ENCODE results near the gene COX4I1.

The COX4I1 gene

DNA sequence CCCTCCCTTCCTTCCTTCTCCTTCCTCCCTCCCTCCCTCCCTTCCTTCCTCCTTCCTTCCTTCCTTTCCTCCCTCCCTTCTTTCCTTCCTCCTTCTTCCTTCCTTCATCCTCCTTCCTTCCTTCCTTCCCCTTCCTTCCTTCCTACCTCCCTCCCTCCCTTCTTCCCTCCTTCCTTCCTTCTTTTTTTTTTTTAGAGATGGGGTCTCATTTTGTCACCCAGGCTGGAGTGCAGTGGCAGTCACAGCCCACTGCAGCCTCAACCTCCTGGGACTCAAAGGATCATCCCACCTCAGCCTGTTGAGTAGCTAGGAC, 44.6 kb downstream of the COX4I1 start:
- no peak for DNase-seq

DNA sequence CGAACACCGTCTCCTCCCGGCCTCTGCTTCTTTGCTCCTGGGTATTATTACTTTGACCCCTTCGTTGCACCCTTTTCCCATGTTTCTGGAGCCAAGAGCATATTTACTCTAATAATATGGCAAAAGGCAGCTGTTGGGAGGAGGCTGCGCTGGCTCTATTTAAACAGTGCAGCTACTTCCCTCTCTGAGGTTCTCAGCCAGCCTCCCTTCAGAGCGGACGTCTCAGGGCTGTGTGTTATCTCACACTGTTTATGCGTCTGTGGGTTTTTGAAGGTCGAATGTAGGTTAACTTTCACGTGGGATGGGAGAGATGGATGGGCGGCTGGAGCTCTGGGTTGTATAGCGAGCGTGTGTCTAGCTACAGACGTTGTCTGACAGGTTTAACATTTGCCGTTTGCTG, 45.3 kb downstream of the COX4I1 start:
- DNase-seq: no peak

DNA sequence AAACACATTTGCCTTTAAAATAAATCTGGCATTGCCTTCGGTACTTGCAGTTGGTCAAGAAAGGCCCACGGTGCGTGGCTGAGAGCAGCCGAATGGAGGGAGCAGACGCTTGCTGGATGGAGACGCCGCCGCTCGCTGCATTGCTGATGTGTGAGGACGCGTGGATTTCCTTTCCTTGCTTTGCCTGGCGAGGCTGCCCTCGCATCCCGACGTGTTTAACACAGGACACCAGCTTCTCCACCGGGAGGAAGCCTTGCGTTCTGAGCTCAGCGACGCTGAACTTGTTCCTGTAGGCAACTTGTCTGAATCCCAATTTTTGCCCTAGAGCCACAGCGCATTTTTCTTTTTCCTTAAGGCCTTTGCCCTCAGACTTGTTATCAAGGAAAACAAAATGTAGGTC, 45.8 kb downstream of the COX4I1 start:
- no peak for DNase-seq

DNA sequence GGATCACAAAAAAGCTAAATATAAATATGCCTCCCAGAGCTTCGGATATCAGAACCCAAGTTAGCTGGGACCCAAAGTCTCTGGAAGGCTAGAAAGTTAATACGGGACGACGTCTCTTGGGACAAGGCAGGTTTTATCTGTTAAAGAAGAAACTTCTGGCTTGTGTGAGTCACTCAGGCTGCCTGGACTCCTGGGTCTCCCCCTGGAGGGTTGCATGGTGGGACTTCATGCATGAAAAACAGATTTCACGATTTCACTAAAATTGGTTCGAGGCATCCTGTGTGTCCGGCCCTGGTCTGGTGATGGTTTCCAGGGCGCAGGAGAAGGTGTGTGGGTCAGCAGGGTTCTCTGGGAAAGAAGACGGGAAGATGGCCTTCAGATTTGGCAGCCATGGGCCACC, 47.0 kb downstream of the COX4I1 start:
- DNase-seq: no peak

DNA sequence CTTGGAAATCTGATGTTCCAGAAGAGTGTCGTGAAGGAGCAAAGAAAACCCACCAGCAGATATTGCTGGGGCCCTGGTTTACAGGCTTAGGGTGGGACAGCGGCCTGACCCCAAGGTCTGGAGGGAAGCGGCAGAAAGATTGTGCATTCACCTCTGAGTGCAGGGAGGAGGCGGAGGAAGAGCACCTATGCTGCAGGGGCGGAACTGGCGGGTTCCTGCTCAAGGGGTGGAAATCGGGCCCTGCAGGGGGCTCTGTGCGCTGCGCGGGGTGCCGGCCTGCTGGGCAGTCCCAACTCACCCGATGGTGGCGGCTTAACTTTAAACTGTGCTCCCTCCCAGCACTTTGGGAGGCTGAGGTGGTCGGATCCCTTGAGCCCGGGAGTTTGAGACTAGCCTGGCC, 47.5 kb downstream of the COX4I1 start:
- DNase-seq: no peak

DNA sequence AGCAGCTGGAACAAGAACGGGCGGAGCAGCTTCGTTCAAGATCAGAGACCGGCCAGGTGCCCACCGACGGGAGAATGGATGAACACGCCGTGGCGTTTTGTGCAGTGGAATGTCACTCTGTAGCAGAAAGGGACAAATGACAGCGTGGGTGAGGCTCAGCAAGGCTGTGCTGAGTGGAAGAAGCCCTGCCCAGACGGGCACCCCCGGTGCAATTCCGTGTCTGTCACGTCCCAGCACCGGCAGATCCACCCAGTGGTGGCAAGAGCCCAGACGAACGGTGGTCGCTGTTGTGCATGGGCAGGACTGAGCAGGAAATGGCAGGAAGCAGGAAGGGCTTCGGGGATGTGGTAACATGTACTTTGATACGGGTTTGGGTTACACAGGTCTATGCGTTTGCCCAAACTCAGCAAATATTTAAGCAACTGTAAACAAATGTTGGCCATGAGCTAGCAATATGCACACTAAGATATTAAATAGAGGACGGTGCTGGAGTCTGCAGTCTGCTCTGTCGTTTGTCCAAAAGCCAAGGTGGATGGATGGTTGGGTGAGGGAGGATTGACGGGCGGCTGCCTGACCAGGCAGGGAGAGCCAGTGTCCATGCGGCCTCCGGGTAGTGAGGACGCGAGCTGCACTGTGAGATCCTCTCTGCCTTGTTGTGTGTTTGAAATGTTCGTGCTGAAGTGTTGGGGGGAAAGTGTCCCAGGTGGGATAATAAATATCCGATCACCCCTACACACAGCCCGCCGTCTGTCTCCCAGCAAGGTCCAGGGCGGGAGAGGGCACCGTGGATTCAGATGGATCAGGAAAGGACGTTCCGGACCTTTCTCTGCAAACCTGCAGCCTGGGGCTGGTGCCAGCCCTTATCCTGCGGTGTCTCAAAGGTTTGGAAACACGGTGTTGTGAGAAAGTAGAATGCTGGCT, 48.4 kb downstream of the COX4I1 start:
- no peak for DNase-seq

DNA sequence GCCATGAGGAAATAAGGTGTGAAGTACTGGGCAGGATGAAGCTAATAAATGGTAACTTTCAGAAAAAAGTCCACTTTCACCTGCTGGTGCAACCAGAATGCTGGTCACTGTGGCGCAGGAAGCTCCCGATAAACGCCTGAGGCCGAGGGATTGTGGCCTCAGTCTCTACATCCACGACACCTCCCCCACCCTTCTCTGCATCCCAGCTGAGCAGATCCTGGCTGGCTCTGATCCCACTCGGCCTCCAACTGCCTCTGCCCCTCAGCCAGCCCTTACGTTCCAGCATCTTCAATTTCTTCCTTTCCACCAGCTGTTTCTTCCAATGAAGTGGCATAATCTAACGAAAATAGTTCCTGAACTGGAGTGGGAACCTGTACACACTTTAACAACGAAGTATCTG, 49.5 kb downstream of the COX4I1 start:
- no peak for DNase-seq

- no peak for DNase-seq
Measured at GRCh38 chr16:85849388-85849787, 49.9 kb downstream of the COX4I1 start.

GRCh38 chr16:85850344-85850880, 50.9 kb downstream of the COX4I1 start:
- no peak for DNase-seq

DNA sequence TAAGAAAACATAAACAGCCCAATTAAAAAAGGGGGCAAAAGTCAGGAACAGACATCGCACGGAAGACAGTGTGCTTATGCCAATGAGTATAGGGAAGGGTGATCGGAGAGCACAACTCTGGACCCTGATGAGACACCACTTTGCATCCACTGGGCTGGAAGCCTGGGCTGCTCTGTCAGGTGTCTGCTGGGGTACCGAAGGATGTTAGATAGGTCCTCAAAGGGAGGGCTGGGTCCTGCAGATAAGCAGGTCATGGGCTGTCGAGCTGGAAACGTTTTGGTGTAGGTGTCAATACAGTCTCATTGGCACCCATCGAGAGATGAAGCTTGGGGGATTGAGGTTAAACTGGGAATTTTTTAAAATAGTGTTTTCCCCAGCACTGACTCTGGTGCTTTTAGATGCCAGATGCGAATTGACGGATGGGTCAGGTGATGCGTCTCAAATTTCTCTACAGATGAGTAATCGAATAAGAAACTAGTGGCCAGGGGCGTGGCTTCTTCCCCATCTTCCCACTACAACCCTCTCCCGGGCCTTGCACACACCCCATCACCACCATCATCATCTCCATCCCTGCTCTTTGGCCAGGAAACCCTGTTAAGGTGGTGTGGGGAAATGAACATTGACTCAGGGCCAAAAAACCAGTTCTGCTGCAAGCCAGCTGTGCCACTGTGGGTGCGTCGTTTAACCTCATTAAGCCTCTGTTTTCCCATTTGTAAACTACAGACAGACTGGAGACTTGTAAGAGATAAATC, 51.7 kb downstream of the COX4I1 start:
- no peak for DNase-seq

GRCh38 chr16:85853547-85854545, 54.4 kb downstream of the COX4I1 start:
- no peak for DNase-seq

DNA sequence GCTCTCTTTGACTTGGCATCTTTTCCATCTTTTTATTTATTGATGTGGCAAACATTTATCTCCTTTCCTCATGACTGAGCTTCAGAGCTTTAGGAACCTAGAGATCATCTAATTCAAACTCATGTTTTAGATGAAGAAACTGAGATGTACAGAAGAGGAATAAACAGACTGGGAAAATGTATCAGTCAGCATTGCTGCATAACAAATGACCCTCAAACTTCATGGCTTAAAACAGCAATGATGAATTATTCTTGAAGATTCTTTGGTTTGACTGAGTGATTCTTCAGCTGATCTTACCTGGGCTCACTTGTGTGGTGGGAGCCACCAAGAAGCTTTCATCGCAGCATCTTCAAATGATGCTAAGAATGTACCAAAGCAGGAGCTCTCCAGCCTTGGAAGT, 55.4 kb downstream of the COX4I1 start:
- no peak for DNase-seq

GRCh38 chr16:85856079-85856478, 56.6 kb downstream of the COX4I1 start:
- no peak for DNase-seq

DNA sequence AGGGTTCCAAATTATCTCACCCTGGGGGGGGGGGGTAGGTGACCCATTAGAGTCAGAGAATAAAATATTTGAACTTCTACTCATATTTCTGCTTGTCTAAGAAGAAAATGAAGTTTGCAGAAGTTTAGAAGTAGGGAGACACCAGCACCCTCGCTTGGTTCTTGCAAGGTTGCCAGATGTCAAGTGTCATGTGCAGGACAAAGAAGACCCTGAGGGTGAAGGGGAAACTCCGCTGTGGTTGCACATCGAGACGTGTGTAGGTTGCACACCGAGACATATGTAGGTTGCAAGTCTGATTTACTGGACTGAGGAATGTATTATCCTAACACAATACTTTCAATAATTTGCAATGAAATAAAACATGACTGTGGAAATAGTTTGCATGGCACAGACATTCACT, 57.1 kb downstream of the COX4I1 start:
- no peak for DNase-seq
